ENCODE results near the gene CCL8. TPM values are rescaled to one million over a fixed set of nuclear protein-coding genes. Genes with fewer than 3 reads are reported as not detected.

CCL8 gene
- total RNA-seq, 2 experiments from 2014 or later: not detected

DNA sequence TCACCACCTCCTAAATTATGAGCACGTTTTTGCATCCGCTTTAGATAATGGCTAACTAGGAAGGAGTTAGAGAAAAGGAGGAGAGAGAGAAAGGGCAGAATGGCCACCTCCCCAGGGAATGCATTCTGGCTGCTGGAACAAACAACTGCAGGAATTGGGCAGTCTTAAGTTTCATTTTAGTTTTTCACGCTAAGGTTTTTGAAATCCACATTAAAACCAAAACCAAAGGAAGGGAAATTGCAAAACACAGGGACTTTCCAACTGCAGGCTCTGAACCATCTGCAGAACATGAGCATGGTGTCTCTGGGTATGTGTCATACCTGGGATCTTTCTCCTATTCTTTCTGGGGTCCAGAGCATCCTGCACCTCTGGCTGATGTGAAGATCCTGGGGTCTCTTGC, 12.1 kb upstream of the CCL8 start:
- DNase-seq (ENCODE audit: low spot score): no peak
- Histone ChIP-seq H3K9me2 (ENCODE audit: insufficient read depth, low read length) (no peaks in the 10 kb centered on the region), H3K4me3 (ENCODE audit: low read depth, low read length, poor library complexity, severe bottlenecking) (no peak overlapping the region), H4K20me1 (ENCODE audit: insufficient read depth, low read length) (no peaks in the 10 kb centered on the region), H3K36me3 (ENCODE audit: insufficient read depth, low read length) (no peaks in the 10 kb centered on the region), H3K9me3 (ENCODE audit: low read length) (no peaks in the 10 kb centered on the region), H3K4me1 (ENCODE audit: insufficient read depth, low read length, poor library complexity, severe bottlenecking) (no peaks in the 10 kb centered on the region), H3K79me2 (ENCODE audit: insufficient read depth, low read depth, low read length) (no peaks in the 10 kb centered on the region), H3K27ac (ENCODE audit: low read depth, low read length, poor library complexity, severe bottlenecking) (no peak overlapping the region), H3K4me2 (ENCODE audit: low read length) (no peak overlapping the region), H2AFZ (ENCODE audit: low read length) (no peak overlapping the region)
- intact Hi-C loops (cut with micrococcal nuclease; ENCODE audit: unreplicated experiment): no loop called here
- no peak for TF ChIP-seq EZH2phosphoT487 (IDR thresholded peaks at IDR 0.05; ENCODE audit: borderline replicate concordance, low read depth, low read length)
- TF ChIP-seq, protein P1, sequence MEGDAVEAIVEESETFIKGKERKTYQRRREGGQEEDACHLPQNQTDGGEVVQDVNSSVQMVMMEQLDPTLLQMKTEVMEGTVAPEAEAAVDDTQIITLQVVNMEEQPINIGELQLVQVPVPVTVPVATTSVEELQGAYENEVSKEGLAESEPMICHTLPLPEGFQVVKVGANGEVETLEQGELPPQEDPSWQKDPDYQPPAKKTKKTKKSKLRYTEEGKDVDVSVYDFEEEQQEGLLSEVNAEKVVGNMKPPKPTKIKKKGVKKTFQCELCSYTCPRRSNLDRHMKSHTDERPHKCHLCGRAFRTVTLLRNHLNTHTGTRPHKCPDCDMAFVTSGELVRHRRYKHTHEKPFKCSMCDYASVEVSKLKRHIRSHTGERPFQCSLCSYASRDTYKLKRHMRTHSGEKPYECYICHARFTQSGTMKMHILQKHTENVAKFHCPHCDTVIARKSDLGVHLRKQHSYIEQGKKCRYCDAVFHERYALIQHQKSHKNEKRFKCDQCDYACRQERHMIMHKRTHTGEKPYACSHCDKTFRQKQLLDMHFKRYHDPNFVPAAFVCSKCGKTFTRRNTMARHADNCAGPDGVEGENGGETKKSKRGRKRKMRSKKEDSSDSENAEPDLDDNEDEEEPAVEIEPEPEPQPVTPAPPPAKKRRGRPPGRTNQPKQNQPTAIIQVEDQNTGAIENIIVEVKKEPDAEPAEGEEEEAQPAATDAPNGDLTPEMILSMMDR (conservative IDR thresholded peaks at IDR 0.05; ENCODE audit: low read length): no peak
- POLR2A ChIA-PET: interaction anchor here (0.7 kb wide), 1 partner anchor 37 kb away, joined by 4 read pairs; the partner anchor contains the start of gene CCL7
- CTCF ChIA-PET (ENCODE audit: unreplicated experiment): no interaction called here
- BruUV-seq (replicated peaks): no TSS peak

DNA sequence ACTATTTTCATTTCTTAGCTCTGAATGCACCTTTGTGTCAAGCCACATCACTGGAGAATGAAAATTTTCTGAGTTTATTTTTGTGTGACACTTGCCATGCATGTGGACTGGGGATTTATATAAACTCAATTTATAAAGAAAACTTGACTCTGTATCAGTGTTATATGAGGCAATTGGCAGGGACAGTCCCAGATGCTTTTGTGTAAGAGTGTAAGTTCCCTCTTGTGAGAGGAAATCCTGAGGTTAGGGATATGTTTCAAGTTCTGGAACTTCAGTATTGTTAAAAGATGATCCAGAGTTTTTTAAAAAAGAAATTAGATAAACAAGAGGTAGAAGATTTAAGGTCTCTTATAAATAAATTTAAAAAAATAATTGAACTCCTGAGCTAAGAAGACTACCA, 10.9 kb upstream of the CCL8 start:
- H3K27ac ChIP-seq (ENCODE audit: low read depth, low read length, poor library complexity, severe bottlenecking): no peak overlapping the region
- no peaks in the 10 kb centered on the region for H3K4me1 ChIP-seq (ENCODE audit: insufficient read depth, low read length, poor library complexity, severe bottlenecking)
- CTCF ChIA-PET (ENCODE audit: unreplicated experiment): no interaction called here
- no peak overlapping the region for H2AFZ ChIP-seq (ENCODE audit: low read length)
- POLR2A ChIA-PET: no interaction called here
- no peaks in the 10 kb centered on the region for H3K36me3 ChIP-seq (ENCODE audit: insufficient read depth, low read length)
- no peak overlapping the region for H3K4me3 ChIP-seq (ENCODE audit: low read depth, low read length, poor library complexity, severe bottlenecking)
- H3K79me2 ChIP-seq (ENCODE audit: insufficient read depth, low read depth, low read length): no peaks in the 10 kb centered on the region
- intact Hi-C loops (cut with micrococcal nuclease; ENCODE audit: unreplicated experiment): no loop called here
- TF ChIP-seq EZH2phosphoT487 (IDR thresholded peaks at IDR 0.05; ENCODE audit: borderline replicate concordance, low read depth, low read length): no peak
- TF ChIP-seq, protein P1 (conservative IDR thresholded peaks at IDR 0.05; ENCODE audit: low read length): no peak
- H3K9me3 ChIP-seq (ENCODE audit: low read length): no peaks in the 10 kb centered on the region
- no peak overlapping the region for H3K4me2 ChIP-seq (ENCODE audit: low read length)
- no peaks in the 10 kb centered on the region for H4K20me1 ChIP-seq (ENCODE audit: insufficient read depth, low read length)
- BruUV-seq (replicated peaks): no TSS peak
- no peak for DNase-seq (ENCODE audit: low spot score)
- no peaks in the 10 kb centered on the region for H3K9me2 ChIP-seq (ENCODE audit: insufficient read depth, low read length)

DNA sequence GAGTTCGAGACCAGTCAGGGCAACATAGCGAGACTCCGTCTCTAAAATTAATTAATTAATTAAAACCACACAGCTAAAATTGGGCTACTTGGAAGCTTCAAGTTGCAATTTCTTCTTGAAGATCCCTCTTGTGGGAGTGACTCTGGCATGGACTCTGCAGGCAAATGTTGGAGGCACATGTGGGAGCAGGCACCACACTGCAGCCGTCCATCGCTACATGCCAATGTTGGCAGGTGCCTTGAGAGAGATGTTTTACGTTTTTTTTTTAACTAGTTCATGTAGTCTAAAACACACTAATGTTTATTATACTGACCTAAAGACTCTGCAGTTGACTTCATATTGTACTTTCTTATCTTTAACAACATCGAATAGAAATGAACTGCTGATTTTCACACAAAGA, 7.9 kb upstream of the CCL8 start:
- no peak for TF ChIP-seq EZH2phosphoT487 (IDR thresholded peaks at IDR 0.05; ENCODE audit: borderline replicate concordance, low read depth, low read length)
- TF ChIP-seq, protein P1 (conservative IDR thresholded peaks at IDR 0.05; ENCODE audit: low read length): no peak
- Histone ChIP-seq H3K4me1 (ENCODE audit: insufficient read depth, low read length, poor library complexity, severe bottlenecking) (no peaks in the 10 kb centered on the region), H3K4me2 (ENCODE audit: low read length) (no peak overlapping the region), H4K20me1 (ENCODE audit: insufficient read depth, low read length) (no peaks in the 10 kb centered on the region), H3K27ac (ENCODE audit: low read depth, low read length, poor library complexity, severe bottlenecking) (no peak overlapping the region), H3K4me3 (ENCODE audit: low read depth, low read length, poor library complexity, severe bottlenecking) (no peak overlapping the region), H3K36me3 (ENCODE audit: insufficient read depth, low read length) (no peaks in the 10 kb centered on the region), H3K79me2 (ENCODE audit: insufficient read depth, low read depth, low read length) (no peaks in the 10 kb centered on the region), H3K9me2 (ENCODE audit: insufficient read depth, low read length) (no peaks in the 10 kb centered on the region), H3K9me3 (ENCODE audit: low read length) (no peaks in the 10 kb centered on the region), H2AFZ (ENCODE audit: low read length) (no peak overlapping the region)
- POLR2A ChIA-PET: no interaction called here
- intact Hi-C loops (cut with micrococcal nuclease; ENCODE audit: unreplicated experiment): no loop called here
- CTCF ChIA-PET (ENCODE audit: unreplicated experiment): no interaction called here
- BruUV-seq (replicated peaks): no TSS peak
- no peak for DNase-seq (ENCODE audit: low spot score)
